Measurements from ENCODE around the gene EXOC1L. TPM values are rescaled to one million over a fixed set of nuclear protein-coding genes. Genes with fewer than 3 reads are reported as not detected.

Gene EXOC1L, protein sequence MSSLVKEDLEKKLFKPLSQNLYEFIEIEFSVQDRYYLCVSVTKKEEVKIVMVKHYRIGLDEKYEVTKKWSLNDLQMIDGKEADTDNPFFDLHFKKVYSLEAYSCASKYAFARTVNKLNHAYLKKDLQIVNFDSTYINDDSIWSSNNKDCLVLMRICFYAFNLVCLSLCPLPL
- total RNA-seq: not detected in 2 replicates

DNA sequence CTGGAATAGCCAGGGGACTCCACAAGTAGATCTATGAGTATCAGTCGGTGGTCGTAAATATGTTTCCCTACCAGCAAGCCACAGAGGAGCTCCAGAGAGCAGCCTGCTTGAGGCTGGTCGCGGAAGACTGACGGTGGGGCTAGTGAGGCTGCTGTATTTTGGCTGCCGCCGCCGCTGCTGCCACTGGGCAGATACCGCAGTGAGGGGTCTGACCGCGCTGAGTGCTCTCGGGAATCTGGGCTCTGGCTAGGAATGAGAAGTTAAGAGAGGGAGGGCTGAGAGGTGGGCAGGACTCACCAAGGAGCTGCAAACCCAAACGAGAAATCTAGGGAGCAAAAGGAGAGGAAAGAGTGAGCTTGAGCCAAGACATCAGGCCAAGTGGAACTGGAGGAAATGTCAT is at the start of gene EXOC1L:
TSS of gene EXOC1L (plus strand) at position 157 of the 400 bp plus-strand sequence. CDS start at position 394, 237 bp downstream.
- Mint-ChIP-seq H3K36me3 (ENCODE audit: low read depth) (no peaks in the 10 kb centered on the region), H3K9me3 (no peaks in the 10 kb centered on the region), H3K4me3 (ENCODE audit: low read depth) (no peak within 1 kb of the TSS), H3K27me3 (ENCODE audit: low read depth) (peaks cover 18% of the 10 kb centered on the region), H3K27ac (no peak within 1 kb of the TSS), H3K4me1 (ENCODE audit: low read depth) (peaks cover 2% of the 10 kb centered on the region)
- intact Hi-C loops (cut with micrococcal nuclease): no loop called here
- DNase-seq (ENCODE audit: low spot score): no peak

DNA sequence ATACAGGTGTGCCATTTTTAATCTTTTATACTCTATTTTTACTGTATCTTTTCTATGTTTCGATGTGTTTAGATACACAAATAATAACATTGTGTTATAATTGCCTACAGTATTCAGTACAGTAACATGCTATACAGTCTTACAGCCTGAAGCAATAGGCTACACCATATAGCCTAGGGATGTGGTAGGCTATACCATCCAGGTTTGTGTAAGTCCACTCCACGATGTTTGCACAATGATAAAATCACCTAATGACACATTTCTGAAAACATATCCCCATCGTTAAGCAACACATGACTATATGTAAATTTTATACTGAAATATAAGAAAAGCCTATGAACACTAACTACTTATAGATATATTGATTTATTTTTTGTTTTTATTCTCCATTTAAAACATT is 48.9 kb upstream of the EXOC1L start:
- Mint-ChIP-seq H3K4me3 (ENCODE audit: low read depth) (no peak overlapping the region), H3K36me3 (ENCODE audit: low read depth) (no peaks in the 10 kb centered on the region), H3K27ac (no peak overlapping the region), H3K27me3 (ENCODE audit: low read depth) (peaks cover 6% of the 10 kb centered on the region), H3K9me3 (no peaks in the 10 kb centered on the region), H3K4me1 (ENCODE audit: low read depth) (no peaks in the 10 kb centered on the region)
- no peak for DNase-seq (ENCODE audit: low spot score)
- intact Hi-C loops (cut with micrococcal nuclease): no loop called here

DNA sequence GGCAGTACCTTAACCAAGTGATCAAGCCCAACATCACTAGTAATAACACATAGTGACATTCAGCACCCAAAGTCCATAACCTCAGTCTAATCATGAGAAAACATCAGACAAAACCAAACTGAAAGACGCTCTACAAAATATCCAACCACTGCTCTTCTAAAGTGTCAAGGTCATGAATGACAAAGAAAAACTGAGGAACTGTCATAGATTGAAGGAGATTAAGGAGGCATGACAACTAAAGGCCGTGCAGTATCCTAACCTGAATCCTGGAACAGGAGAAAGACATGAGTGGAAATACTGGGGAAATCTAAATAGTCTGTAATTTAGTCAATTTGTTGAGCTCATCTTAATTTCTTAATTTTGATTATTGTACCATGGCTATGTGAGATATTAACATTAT is 38.2 kb upstream of the EXOC1L start:
- no peaks in the 10 kb centered on the region for H3K4me1 Mint-ChIP-seq (ENCODE audit: low read depth)
- DNase-seq (ENCODE audit: low spot score): no peak
- H3K36me3 Mint-ChIP-seq (ENCODE audit: low read depth): no peaks in the 10 kb centered on the region
- no peak overlapping the region for H3K4me3 Mint-ChIP-seq (ENCODE audit: low read depth)
- H3K27ac Mint-ChIP-seq: no peak overlapping the region
- intact Hi-C loops (cut with micrococcal nuclease): no loop called here
- no peaks in the 10 kb centered on the region for H3K9me3 Mint-ChIP-seq
- peaks cover 7% of the 10 kb centered on the region for H3K27me3 Mint-ChIP-seq (ENCODE audit: low read depth)

DNA sequence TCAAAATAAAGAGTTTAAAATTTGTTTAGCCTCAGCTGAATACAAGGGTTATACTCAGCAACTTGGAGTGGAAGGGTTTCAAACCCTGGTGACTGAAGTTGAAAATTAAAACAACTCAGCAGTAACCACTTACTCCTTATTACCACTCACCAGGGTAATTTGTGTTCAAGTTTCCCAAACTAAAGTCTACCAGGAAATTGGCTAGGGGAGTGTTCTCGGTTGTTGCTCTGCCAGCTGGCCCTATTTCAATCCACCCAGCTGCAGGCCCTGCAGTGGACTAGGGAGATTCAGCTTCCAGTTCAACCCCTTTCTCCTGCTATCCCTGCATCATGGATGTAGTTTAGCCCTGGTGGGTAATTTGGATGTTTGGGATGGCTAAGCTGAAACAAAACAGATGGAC is 37.8 kb upstream of the EXOC1L start:
- no peaks in the 10 kb centered on the region for H3K4me1 Mint-ChIP-seq (ENCODE audit: low read depth)
- no peak for DNase-seq (ENCODE audit: low spot score)
- no peak overlapping the region for H3K4me3 Mint-ChIP-seq (ENCODE audit: low read depth)
- H3K27me3 Mint-ChIP-seq (ENCODE audit: low read depth): peaks cover 5% of the 10 kb centered on the region
- H3K27ac Mint-ChIP-seq: no peak overlapping the region
- no peaks in the 10 kb centered on the region for H3K9me3 Mint-ChIP-seq
- no peaks in the 10 kb centered on the region for H3K36me3 Mint-ChIP-seq (ENCODE audit: low read depth)
- intact Hi-C loops (cut with micrococcal nuclease): no loop called here

DNA sequence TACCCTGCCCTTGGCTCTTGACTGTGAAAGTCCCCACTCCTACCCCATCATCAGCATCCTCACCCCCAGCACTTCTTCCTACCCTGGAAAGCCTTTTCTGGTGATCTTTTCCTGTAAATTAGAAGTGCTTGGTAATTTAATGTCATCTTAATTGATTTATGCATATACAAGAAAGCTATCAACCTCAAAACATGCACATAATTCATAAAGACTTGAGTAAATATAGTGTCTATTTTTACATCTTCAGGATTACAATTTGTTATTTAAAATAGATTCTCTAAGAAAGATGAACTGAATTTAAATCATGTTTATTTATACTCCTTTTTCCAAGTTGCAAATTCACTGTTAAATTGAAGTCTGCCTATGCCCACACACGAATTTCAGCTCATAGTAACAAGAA is 36.0 kb upstream of the EXOC1L start:
- Mint-ChIP-seq H3K9me3 (no peaks in the 10 kb centered on the region), H3K27ac (no peak overlapping the region), H3K4me1 (ENCODE audit: low read depth) (no peaks in the 10 kb centered on the region), H3K27me3 (ENCODE audit: low read depth) (peaks cover 7% of the 10 kb centered on the region), H3K4me3 (ENCODE audit: low read depth) (no peak overlapping the region), H3K36me3 (ENCODE audit: low read depth) (no peaks in the 10 kb centered on the region)
- no peak for DNase-seq (ENCODE audit: low spot score)
- intact Hi-C loops (cut with micrococcal nuclease): no loop called here

DNA sequence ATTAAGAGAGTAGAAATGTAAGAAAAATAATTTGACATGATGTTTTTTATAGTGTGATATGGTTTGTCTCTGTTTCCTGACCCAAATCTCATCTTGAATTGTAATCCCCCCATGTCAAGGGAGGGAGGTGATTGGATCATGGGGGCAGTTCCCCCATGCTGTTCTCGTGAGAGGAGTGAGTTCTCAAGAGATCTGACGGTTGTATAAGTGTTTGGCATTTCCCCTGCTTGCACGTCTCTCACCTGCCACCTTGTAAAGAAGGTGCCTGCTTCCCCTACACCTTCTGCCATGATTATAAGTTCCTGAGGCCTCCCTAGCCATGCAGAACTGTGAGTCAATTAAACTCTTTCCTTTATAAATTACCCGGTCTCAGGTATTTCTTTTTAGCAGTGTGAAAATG is 34.8 kb upstream of the EXOC1L start:
- no peak overlapping the region for H3K4me3 Mint-ChIP-seq (ENCODE audit: low read depth)

DNA sequence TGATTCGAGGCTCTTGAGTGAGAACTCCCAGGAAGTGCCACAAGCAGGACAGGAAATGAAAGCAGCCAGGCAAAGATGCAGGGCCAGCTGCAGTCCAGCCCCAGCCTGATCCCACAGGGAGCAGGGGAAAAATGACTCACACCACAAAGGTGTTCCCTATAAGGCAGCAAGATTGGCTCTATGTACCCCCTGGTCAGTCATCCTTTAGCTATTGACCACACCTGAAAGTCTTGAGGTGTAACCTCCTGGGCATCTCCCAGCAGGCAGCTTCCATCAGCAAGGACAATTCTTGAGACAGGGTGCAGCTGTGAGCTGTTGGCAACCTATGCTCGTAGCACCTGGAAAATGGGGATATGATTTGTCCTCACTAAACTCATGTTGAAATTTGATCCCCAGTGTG is 27.9 kb upstream of the EXOC1L start:
- no peaks in the 10 kb centered on the region for H3K4me1 Mint-ChIP-seq (ENCODE audit: low read depth)

More for the DNA sequence above, 34.8 kb upstream of the EXOC1L start:
- Mint-ChIP-seq H3K9me3 (no peaks in the 10 kb centered on the region), H3K27me3 (ENCODE audit: low read depth) (peaks cover 9% of the 10 kb centered on the region), H3K27ac (no peak overlapping the region), H3K4me1 (ENCODE audit: low read depth) (no peaks in the 10 kb centered on the region), H3K36me3 (ENCODE audit: low read depth) (no peaks in the 10 kb centered on the region)
- no peak for DNase-seq (ENCODE audit: low spot score)
- intact Hi-C loops (cut with micrococcal nuclease): no loop called here

DNA sequence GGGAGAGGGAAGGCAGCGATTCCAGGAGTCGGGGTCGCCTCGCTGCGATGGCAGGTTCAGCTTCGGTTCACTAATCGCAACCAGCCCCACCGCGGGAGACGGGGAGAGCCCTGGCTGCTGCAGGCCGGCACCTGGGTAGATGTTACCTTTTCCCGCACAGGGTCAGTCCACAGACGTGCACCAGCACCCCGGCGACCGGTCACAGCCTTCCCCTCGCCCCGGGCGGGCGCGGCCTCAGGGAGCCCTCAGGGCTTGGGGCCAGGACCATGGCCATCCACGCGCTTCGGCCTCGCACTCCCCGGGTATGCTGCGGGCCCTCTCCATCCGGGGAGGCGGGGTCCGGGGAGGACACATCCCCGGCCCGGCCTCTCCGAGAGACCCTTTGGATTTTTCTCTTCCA is 26.1 kb upstream of the EXOC1L start:
- peaks cover 35% of the 10 kb centered on the region for H3K27me3 Mint-ChIP-seq (ENCODE audit: low read depth)
- no peaks in the 10 kb centered on the region for H3K4me1 Mint-ChIP-seq (ENCODE audit: low read depth)
- no peak overlapping the region for H3K4me3 Mint-ChIP-seq (ENCODE audit: low read depth)
- no peaks in the 10 kb centered on the region for H3K9me3 Mint-ChIP-seq
- H3K36me3 Mint-ChIP-seq (ENCODE audit: low read depth): no peaks in the 10 kb centered on the region
- H3K27ac Mint-ChIP-seq: no peak overlapping the region
- no peak for DNase-seq (ENCODE audit: low spot score)
- intact Hi-C loops (cut with micrococcal nuclease): no loop called here

More for the DNA sequence above, 27.9 kb upstream of the EXOC1L start:
- intact Hi-C loops (cut with micrococcal nuclease): no loop called here
- Mint-ChIP-seq H3K9me3 (no peaks in the 10 kb centered on the region), H3K4me3 (ENCODE audit: low read depth) (no peak overlapping the region), H3K36me3 (ENCODE audit: low read depth) (no peaks in the 10 kb centered on the region), H3K27me3 (ENCODE audit: low read depth) (peaks cover 35% of the 10 kb centered on the region), H3K27ac (no peak overlapping the region)
- DNase-seq (ENCODE audit: low spot score): no peak

DNA sequence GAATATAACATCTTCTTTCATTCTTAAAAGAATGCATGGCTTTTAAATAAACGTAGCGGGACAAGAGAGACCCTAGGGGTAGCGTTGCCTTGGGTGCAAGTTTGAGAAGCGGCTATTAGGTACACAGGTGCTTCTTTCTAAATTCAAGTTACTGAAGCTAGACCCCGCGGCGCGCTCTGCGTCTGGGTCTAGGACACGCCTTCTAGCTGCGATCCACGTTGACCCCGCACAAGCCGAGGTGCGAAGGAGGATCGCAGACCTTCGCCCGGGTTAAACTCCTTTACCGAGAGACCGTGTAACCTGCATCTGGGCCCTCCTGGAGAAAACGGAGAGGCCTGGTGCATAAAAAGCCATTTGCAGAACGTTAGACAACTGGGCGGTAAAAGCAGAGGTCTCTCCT is 25.5 kb upstream of the EXOC1L start:
- Mint-ChIP-seq H3K4me1 (ENCODE audit: low read depth) (no peaks in the 10 kb centered on the region), H3K27ac (no peak overlapping the region), H3K4me3 (ENCODE audit: low read depth) (no peak overlapping the region), H3K36me3 (ENCODE audit: low read depth) (no peaks in the 10 kb centered on the region), H3K27me3 (ENCODE audit: low read depth) (peaks cover 35% of the 10 kb centered on the region), H3K9me3 (no peaks in the 10 kb centered on the region)
- no peak for DNase-seq (ENCODE audit: low spot score)
- intact Hi-C loops (cut with micrococcal nuclease): no loop called here

DNA sequence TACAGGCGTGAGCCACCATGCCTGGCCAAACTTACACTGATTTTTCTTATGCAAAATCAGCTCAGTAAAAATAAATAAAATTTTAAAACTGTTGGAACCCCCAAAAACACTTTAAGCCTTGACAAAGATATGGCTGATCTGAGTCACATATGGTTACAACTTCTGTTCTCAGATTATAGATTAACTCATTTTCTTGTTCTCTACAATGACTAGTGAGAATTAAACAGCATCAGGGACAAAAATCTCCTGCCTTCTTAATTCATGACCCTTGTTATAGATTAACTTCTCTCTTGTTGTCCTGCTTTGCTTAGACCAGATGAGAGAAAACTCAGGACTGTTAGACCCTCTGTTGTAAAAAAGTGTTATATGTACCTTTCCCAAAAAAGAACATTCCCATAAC is 24.2 kb upstream of the EXOC1L start:
- no peak for DNase-seq (ENCODE audit: low spot score)
- intact Hi-C loops (cut with micrococcal nuclease): no loop called here
- Mint-ChIP-seq H3K9me3 (no peaks in the 10 kb centered on the region), H3K4me3 (ENCODE audit: low read depth) (no peak overlapping the region), H3K27ac (no peak overlapping the region), H3K36me3 (ENCODE audit: low read depth) (no peaks in the 10 kb centered on the region), H3K4me1 (ENCODE audit: low read depth) (no peaks in the 10 kb centered on the region), H3K27me3 (ENCODE audit: low read depth) (peaks cover 33% of the 10 kb centered on the region)

DNA sequence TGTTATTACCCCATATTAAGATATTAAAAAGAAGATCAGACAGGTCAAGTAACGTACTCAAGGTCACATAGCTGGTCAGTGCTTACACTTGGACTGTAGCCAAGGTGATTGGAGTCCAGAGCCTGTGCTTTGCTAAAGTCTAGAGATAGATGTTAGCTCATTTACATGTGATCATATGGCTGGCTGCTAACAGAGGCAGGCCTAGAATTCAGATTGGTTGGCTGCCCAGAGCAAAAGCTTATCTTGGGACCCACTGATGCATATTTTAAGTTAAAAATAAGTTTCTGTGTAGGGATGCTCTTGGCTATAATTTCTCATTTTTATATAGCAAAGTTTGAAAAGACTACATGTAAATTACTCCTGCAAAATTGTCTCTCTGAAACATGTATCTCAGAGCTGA is 18.1 kb upstream of the EXOC1L start:
- H3K9me3 Mint-ChIP-seq: no peaks in the 10 kb centered on the region
- no peak overlapping the region for H3K4me3 Mint-ChIP-seq (ENCODE audit: low read depth)
- no peak overlapping the region for H3K27ac Mint-ChIP-seq
- H3K4me1 Mint-ChIP-seq (ENCODE audit: low read depth): no peaks in the 10 kb centered on the region
- peaks cover 4% of the 10 kb centered on the region for H3K27me3 Mint-ChIP-seq (ENCODE audit: low read depth)
- no peak for DNase-seq (ENCODE audit: low spot score)
- intact Hi-C loops (cut with micrococcal nuclease): no loop called here
- H3K36me3 Mint-ChIP-seq (ENCODE audit: low read depth): no peaks in the 10 kb centered on the region

DNA sequence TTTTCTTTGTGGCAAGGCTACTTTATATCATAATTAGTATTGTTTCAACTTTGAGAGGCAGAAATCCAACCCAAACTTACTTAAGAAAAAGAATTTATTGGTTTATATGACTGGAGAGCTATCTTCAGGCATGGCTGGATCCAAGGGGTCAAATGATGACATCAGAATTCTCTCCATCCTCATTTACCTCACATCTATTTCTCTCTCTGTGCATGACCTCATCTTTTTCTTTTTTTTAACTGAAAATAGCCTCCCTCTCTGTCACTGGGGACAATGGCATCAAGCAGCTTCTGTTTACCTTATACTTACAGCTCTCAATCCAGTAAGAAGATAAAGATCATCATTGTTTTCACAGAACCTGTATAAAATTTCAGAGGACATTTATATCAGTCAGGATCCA is 12.0 kb upstream of the EXOC1L start:
- Mint-ChIP-seq H3K4me1 (ENCODE audit: low read depth) (no peaks in the 10 kb centered on the region), H3K36me3 (ENCODE audit: low read depth) (no peaks in the 10 kb centered on the region), H3K4me3 (ENCODE audit: low read depth) (no peak overlapping the region), H3K27ac (no peak overlapping the region), H3K9me3 (no peaks in the 10 kb centered on the region), H3K27me3 (ENCODE audit: low read depth) (peaks cover 2% of the 10 kb centered on the region)
- no peak for DNase-seq (ENCODE audit: low spot score)
- intact Hi-C loops (cut with micrococcal nuclease): no loop called here

DNA sequence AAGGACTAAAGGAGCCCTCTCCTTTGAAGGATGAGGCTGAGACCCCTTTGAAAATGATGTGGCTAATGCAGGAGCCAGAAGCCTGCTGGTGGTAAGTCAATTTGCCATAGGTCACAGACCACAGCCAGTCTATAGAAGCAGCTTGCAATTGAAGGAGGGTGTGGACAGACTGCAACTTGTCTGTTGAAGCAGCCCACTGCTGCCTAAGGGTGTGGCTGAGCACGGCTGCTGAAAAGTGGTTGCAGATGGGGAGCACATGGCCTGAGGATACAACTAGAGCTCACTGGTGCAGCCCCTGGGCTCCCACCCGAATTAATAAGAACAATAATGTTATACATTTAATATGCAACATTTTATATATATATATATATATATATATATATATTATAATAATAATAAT is 11.4 kb upstream of the EXOC1L start:
- Mint-ChIP-seq H3K27me3 (ENCODE audit: low read depth) (peaks cover 2% of the 10 kb centered on the region), H3K27ac (no peak overlapping the region), H3K4me3 (ENCODE audit: low read depth) (no peak overlapping the region), H3K9me3 (no peaks in the 10 kb centered on the region), H3K4me1 (ENCODE audit: low read depth) (no peaks in the 10 kb centered on the region), H3K36me3 (ENCODE audit: low read depth) (no peaks in the 10 kb centered on the region)
- DNase-seq (ENCODE audit: low spot score): no peak
- intact Hi-C loops (cut with micrococcal nuclease): no loop called here

DNA sequence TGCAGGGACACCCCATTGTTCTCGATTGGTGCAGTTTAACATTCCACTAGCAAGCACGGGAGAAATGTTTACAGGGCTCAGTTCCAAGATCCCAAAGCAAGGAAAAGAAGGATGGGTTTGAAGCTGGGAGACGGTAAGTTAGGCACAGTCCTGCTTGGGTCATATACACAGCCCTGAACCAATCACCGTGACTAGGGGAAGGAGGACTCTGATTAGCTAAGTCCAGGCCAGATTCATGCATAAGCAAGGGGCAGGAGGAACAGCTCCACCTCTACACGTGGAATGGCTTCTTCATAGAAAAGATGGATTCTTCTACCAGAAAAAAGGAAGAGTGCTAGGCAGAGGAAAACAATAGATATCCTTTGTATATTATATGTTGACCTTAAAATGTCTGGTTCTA is 11.0 kb upstream of the EXOC1L start:
- Mint-ChIP-seq H3K27me3 (ENCODE audit: low read depth) (peaks cover 2% of the 10 kb centered on the region), H3K9me3 (no peaks in the 10 kb centered on the region), H3K4me1 (ENCODE audit: low read depth) (no peaks in the 10 kb centered on the region), H3K36me3 (ENCODE audit: low read depth) (no peaks in the 10 kb centered on the region), H3K27ac (no peak overlapping the region), H3K4me3 (ENCODE audit: low read depth) (no peak overlapping the region)
- DNase-seq (ENCODE audit: low spot score): no peak
- intact Hi-C loops (cut with micrococcal nuclease): no loop called here
